IPS DF 6.9 (cell line): ENCODE results near the gene LAMB4.

Experiments
- DNase-seq: peaks from one replicate; pipeline ENCODE4 v3.0.0-alpha.2; 2013; ENCODE audit warnings: low read depth, low spot score
- H3K27ac ChIP-seq: one replicate; pipeline ENCODE4 v1.5.1; 2013; ENCODE audit warnings: low read length, control low read depth
- H3K27me3 ChIP-seq: 2 replicates; pipeline ENCODE4 v1.6.1; 2013; ENCODE audit warnings: mild to moderate bottlenecking, low read length; ENCODE audit not compliant: control insufficient read depth, insufficient read depth
- H3K36me3 ChIP-seq: 2 replicates; pipeline ENCODE4 v1.6.1; 2013; ENCODE audit warnings: low read length; ENCODE audit not compliant: control insufficient read depth, insufficient read depth
- H3K4me1 ChIP-seq: 2 replicates; pipeline ENCODE4 v1.6.1; 2013; ENCODE audit warnings: low read length; ENCODE audit not compliant: control insufficient read depth, insufficient read depth
- H3K4me3 ChIP-seq: 2 replicates; pipeline ENCODE4 v1.5.1; 2013; ENCODE audit warnings: mild to moderate bottlenecking, low read length
- H3K9me3 ChIP-seq: 2 replicates; pipeline ENCODE4 v1.6.1; 2013; ENCODE audit warnings: low read length, inconsistent platforms; ENCODE audit not compliant: control insufficient read depth, insufficient read depth
- WGBS: extraction: QIAGEN DNeasy Blood & Tissue Kit; methylation state at CpG from one replicate; pipeline ENCODE4 v1.1.7; 2013; ENCODE audit warnings: mixed read lengths, missing lambda C conversion rate; ENCODE audit not compliant: insufficient read length, insufficient coverage; 5-methylcytosine and 5-hydroxymethylcytosine counted together

The LAMB4 gene

GRCh38 chr7:107980171-107980570 is 150.0 kb downstream of the LAMB4 start:
- WGBS = no CpG with 5 or more reads among the region's 3 CpGs

GRCh38 chr7:107978815-107979408 is 151.2 kb downstream of the LAMB4 start:
- Histone ChIP-seq H3K27ac (no peak overlapping the region), H3K4me1 (peaks cover 2% of the 10 kb centered on the region), H3K27me3 (no peaks in the 10 kb centered on the region), H3K36me3 (no peaks in the 10 kb centered on the region), H3K4me3 (no peak overlapping the region), H3K9me3 (no peaks in the 10 kb centered on the region)
- DNase-seq = no peak
- WGBS = no CpG with 5 or more reads among the region's 5 CpGs

More at GRCh38 chr7:107980171-107980570, 150.0 kb downstream of the LAMB4 start:
- H3K36me3 ChIP-seq = no peaks in the 10 kb centered on the region
- DNase-seq = no peak
- peaks cover 2% of the 10 kb centered on the region for H3K4me1 ChIP-seq
- no peaks in the 10 kb centered on the region for H3K9me3 ChIP-seq
- no peaks in the 10 kb centered on the region for H3K27me3 ChIP-seq
- no peak overlapping the region for H3K4me3 ChIP-seq
- no peak overlapping the region for H3K27ac ChIP-seq

GRCh38 chr7:107977048-107977447 is 153.1 kb downstream of the LAMB4 start:
- whole genome bisulfite sequencing = no CpG with 5 or more reads among the region's 4 CpGs
- H3K4me1 ChIP-seq = peaks cover 2% of the 10 kb centered on the region
- no peak overlapping the region for H3K27ac ChIP-seq
- H3K27me3 ChIP-seq = no peaks in the 10 kb centered on the region
- H3K36me3 ChIP-seq = no peaks in the 10 kb centered on the region
- no peak for DNase-seq
- no peaks in the 10 kb centered on the region for H3K9me3 ChIP-seq
- H3K4me3 ChIP-seq = no peak overlapping the region

- Histone ChIP-seq H3K27me3 (no peaks in the 10 kb centered on the region), H3K4me1 (peaks cover 2% of the 10 kb centered on the region), H3K4me3 (no peak overlapping the region), H3K9me3 (no peaks in the 10 kb centered on the region), H3K36me3 (no peaks in the 10 kb centered on the region), H3K27ac (no peak overlapping the region)
- DNase-seq = no peak
- no CpG with 5 or more reads among the region's 1 CpG for WGBS
Measured at GRCh38 chr7:107976620-107977019, 153.5 kb downstream of the LAMB4 start.

DNA sequence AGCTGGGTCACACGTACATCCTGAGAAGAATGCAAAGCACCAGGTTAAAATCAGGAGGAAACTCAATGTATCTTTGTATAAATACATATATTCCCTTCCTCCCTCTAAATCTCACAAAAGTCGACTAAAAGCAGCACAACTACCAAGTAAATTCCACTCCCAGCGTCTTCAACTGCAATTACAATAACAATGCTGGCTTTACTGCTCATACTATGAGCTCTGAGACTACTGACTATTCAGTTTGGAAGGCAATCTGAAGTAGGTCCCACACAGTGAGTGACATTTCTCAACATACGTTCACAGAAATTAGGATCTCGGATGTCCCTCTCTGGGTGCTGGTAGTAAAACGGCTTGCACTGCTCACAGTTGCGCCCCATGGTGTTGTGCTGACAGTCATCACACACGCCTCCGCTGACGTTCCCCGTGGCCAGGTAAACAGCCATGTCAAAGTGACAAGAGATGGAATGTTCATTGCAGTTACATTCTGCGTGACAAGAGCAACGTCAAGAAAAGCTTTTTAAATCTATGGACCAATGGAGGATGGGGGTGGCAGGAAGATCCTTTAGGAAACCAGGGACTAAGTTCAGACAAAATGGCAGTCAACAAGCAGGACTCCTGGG is 154.7 kb downstream of the LAMB4 start:
- H3K4me1 ChIP-seq = peaks cover 2% of the 10 kb centered on the region
- WGBS = no CpG with 5 or more reads among the region's 13 CpGs
- no peaks in the 10 kb centered on the region for H3K36me3 ChIP-seq
- no peaks in the 10 kb centered on the region for H3K27me3 ChIP-seq
- no peak overlapping the region for H3K4me3 ChIP-seq
- H3K9me3 ChIP-seq = no peaks in the 10 kb centered on the region
- DNase-seq = no peak
- no peak overlapping the region for H3K27ac ChIP-seq

DNA sequence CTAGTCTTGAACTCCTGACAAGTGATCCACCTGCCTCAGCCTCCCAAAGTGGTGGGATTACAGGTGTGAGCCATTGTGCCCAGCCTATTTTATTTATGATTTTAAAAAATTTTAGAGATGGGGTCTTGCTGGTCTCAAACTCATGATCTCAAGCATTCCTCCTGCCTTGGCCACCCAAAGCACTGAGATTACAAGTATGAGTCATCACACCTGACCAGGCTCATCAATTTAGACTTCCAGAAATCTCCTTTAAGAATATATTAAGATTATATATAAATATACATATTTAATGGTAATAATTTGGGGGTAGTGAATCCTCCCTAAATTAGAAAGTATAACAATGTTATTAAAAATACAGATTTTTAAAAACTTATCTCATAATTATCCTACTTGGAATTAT is 156.3 kb downstream of the LAMB4 start:
- Histone ChIP-seq H3K4me3 (no peak overlapping the region), H3K27me3 (no peaks in the 10 kb centered on the region), H3K36me3 (no peaks in the 10 kb centered on the region), H3K27ac (no peak overlapping the region), H3K9me3 (no peaks in the 10 kb centered on the region), H3K4me1 (peaks cover 2% of the 10 kb centered on the region)
- DNase-seq = no peak
